ENCODE measurements around the gene RYR2. TPM values are rescaled to one million over a fixed set of nuclear protein-coding genes. Genes with fewer than 3 reads are reported as not detected.

Gene RYR2
- polyA plus RNA-seq, 1 of the 3 experiments (the other 2 are of a cell fraction), result under 0.01 TPM

DNA sequence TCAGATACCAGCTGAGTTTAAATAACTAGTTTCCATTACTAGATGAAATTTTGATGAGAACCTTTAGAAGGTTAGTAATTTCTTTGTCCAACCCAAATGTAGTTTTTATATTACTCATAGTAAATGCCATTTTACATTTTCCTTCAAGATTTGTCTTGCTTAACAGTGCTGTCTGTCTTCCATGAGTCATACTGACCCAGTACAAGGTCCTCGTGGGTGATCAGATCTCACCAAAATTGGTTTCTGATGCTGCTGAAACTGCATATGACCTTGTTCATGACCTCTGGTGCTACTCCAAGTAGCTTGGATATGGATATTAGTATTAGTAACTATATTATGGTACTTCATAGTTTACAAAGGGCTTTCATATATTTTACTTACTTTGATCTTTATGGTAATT lies 207.1 kb downstream of the RYR2 start:
- no peaks in the 10 kb centered on the region for H3K79me2 ChIP-seq (ENCODE audit: insufficient read depth)
- no peaks in the 10 kb centered on the region; a peak in 1 of 4 replicates for H3K4me1 ChIP-seq (ENCODE audit: control insufficient read depth in 1 of 2, insufficient read depth in 2 of 2, low read depth in 1 of 2, low read length in 1 of 2)
- no peaks in the 10 kb centered on the region for H3K9me2 ChIP-seq
- WGBS (ENCODE audit: low lambda C conversion rate), result 0% methylated on average over 1 of the region's 1 CpG
- no peaks in the 10 kb centered on the region for H3F3A ChIP-seq (replicated peaks; ENCODE audit: insufficient read depth)
- DNase-seq, result no peak
- H4K20me1 ChIP-seq (ENCODE audit: insufficient read depth), result no peaks in the 10 kb centered on the region
- H3K4me2 ChIP-seq, result no peak overlapping the region
- H3K27me3 ChIP-seq (ENCODE audit: insufficient read depth), result no peaks in the 10 kb centered on the region
- H3K27ac ChIP-seq (ENCODE audit: low read depth in 2 of 2, low read length in 1 of 2), result no peak overlapping the region
- CTCF ChIA-PET, result no interaction called here
- H2AFZ ChIP-seq (ENCODE audit: low read depth), result no peak overlapping the region
- no peaks in the 10 kb centered on the region for H3K9me3 ChIP-seq
- H3K9ac ChIP-seq, result no peak overlapping the region
- H3K36me3 ChIP-seq (replicated peaks in 1 of 2; ENCODE audit: control insufficient read depth in 1 of 2, insufficient read depth in 2 of 2, low read length in 1 of 2), result no peaks in the 10 kb centered on the region
- POLR2A ChIA-PET, result no interaction called here
- no peak overlapping the region for H3K4me3 ChIP-seq (ENCODE audit: low read depth in 2 of 2, low read length in 1 of 2)
- TF ChIP-seq, protein P1, sequence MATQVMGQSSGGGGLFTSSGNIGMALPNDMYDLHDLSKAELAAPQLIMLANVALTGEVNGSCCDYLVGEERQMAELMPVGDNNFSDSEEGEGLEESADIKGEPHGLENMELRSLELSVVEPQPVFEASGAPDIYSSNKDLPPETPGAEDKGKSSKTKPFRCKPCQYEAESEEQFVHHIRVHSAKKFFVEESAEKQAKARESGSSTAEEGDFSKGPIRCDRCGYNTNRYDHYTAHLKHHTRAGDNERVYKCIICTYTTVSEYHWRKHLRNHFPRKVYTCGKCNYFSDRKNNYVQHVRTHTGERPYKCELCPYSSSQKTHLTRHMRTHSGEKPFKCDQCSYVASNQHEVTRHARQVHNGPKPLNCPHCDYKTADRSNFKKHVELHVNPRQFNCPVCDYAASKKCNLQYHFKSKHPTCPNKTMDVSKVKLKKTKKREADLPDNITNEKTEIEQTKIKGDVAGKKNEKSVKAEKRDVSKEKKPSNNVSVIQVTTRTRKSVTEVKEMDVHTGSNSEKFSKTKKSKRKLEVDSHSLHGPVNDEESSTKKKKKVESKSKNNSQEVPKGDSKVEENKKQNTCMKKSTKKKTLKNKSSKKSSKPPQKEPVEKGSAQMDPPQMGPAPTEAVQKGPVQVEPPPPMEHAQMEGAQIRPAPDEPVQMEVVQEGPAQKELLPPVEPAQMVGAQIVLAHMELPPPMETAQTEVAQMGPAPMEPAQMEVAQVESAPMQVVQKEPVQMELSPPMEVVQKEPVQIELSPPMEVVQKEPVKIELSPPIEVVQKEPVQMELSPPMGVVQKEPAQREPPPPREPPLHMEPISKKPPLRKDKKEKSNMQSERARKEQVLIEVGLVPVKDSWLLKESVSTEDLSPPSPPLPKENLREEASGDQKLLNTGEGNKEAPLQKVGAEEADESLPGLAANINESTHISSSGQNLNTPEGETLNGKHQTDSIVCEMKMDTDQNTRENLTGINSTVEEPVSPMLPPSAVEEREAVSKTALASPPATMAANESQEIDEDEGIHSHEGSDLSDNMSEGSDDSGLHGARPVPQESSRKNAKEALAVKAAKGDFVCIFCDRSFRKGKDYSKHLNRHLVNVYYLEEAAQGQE (IDR thresholded peaks at IDR 0.05; ENCODE audit: low read depth, low read length), result no peak
- TF ChIP-seq GATA2 (CRISPR knock-in tag; IDR thresholded peaks at IDR 0.05) (no peak), YY1 (IDR thresholded peaks at IDR 0.05; ENCODE audit: low read depth) (no peak), FOXM1 (IDR thresholded peaks at IDR 0.05; ENCODE audit: low read depth) (no peak), IRF3 (IDR thresholded peaks at IDR 0.05; ENCODE audit: low read depth, low read length) (no peak), ELF1 (IDR thresholded peaks at IDR 0.05) (no peak), SMC3 (IDR thresholded peaks at IDR 0.05; ENCODE audit: low read depth, low read length) (no peak), PBX3 (IDR thresholded peaks at IDR 0.05) (no peak), TAF1 (IDR thresholded peaks at IDR 0.05; ENCODE audit: borderline replicate concordance, low read depth, low read length) (no peak), GABPA (IDR thresholded peaks at IDR 0.05; ENCODE audit: low read depth) (no peak)

DNA sequence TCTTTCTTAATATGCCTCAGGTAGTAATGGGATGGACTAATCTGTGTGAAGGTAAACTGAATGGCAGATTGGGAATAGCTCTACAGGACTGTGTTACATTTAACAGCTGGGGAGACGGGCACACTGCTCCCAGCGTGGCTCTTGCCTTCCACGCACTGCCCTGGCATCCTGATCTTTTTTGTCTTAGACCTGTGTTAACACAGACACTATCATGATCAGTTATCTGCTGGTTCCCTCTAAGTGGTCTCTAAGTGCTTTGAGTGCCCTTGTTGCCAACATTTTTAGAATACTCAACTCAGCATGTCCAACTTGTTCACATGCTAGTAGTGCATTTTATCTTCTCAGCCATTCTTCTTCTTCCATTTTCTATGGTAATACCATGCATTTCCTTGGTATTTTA lies 208.1 kb downstream of the RYR2 start:
- DNase-seq, result no peak
- Histone ChIP-seq H3K79me2 (ENCODE audit: insufficient read depth) (no peaks in the 10 kb centered on the region), H3K9ac (no peak overlapping the region), H3K36me3 (replicated peaks in 1 of 2; ENCODE audit: control insufficient read depth in 1 of 2, insufficient read depth in 2 of 2, low read length in 1 of 2) (no peaks in the 10 kb centered on the region), H3K9me2 (no peaks in the 10 kb centered on the region), H3K27me3 (ENCODE audit: insufficient read depth) (no peaks in the 10 kb centered on the region), H3K9me3 (no peaks in the 10 kb centered on the region), H2AFZ (ENCODE audit: low read depth) (no peak overlapping the region), H3F3A (replicated peaks; ENCODE audit: insufficient read depth) (no peaks in the 10 kb centered on the region), H3K4me1 (ENCODE audit: control insufficient read depth in 1 of 2, insufficient read depth in 2 of 2, low read depth in 1 of 2, low read length in 1 of 2) (no peaks in the 10 kb centered on the region; a peak in 1 of 4 replicates), H3K4me2 (no peak overlapping the region), H4K20me1 (ENCODE audit: insufficient read depth) (no peaks in the 10 kb centered on the region), H3K4me3 (ENCODE audit: low read depth in 2 of 2, low read length in 1 of 2) (no peak overlapping the region), H3K27ac (ENCODE audit: low read depth in 2 of 2, low read length in 1 of 2) (no peak overlapping the region)
- CTCF ChIA-PET, result interaction anchor here (0.5 kb wide), 1 partner anchor 1116 kb away, joined by 3 read pairs; no protein-coding TSS in a partner anchor
- TF ChIP-seq FOXJ3 (CRISPR knock-in tag; IDR thresholded peaks at IDR 0.05), result no peak
- TF ChIP-seq USF1 (IDR thresholded peaks at IDR 0.05; ENCODE audit: borderline replicate concordance, low read depth), result no peak
- TF ChIP-seq GATA2 (CRISPR knock-in tag; IDR thresholded peaks at IDR 0.05), result no peak
- TF ChIP-seq EZH2phosphoT487 (IDR thresholded peaks at IDR 0.05; ENCODE audit: borderline replicate concordance, low read depth), result no peak
- no peak for TF ChIP-seq ELF1 (IDR thresholded peaks at IDR 0.05)
- no peak for TF ChIP-seq NRF1 (IDR thresholded peaks at IDR 0.05; ENCODE audit: low read depth, low read length)
- TF ChIP-seq FOXM1 (IDR thresholded peaks at IDR 0.05; ENCODE audit: low read depth), result no peak
- TF ChIP-seq PBX3 (IDR thresholded peaks at IDR 0.05), result no peak
- no peak for TF ChIP-seq TAF1 (IDR thresholded peaks at IDR 0.05; ENCODE audit: borderline replicate concordance, low read depth, low read length)
- WGBS (ENCODE audit: low lambda C conversion rate), result 27% methylated on average over 3 of the region's 3 CpGs
- POLR2A ChIA-PET, result no interaction called here

Measured in SK-N-SH (cell line).